ENCODE measurements around the gene RPS6KA2.

RPS6KA2 gene

DNA sequence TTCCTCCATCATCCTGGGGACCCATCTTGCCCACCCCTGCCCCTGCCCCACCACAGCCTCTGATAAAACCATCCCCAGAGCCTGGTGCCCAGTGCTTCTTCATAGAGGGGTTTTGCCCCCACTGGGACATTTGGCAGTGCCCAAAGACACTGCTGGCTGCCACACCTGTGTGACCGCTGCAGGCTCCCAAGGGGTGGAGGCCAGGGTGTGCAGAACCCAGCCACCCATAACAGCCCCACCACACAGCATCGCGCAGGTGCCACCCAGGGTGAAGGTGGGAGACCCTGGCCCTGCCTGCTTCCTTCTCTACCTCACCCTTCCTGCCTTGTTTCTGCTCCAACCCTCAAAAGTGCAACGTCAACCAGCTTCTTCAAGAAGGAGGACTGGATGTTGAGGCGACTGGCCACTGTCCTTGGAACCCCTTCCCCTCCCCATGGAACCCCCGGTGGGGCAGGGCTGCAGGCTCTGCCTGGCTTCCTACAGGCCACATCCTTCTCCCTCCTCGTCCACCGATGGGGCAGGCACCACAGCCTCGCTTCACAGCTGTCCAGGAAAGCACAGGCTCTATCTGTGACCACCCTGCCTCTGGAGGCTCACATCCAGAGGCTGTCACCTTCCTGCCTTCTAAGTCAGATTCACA lies 165.1 kb downstream of the RPS6KA2 start:
- DNase-seq = no peak

DNA sequence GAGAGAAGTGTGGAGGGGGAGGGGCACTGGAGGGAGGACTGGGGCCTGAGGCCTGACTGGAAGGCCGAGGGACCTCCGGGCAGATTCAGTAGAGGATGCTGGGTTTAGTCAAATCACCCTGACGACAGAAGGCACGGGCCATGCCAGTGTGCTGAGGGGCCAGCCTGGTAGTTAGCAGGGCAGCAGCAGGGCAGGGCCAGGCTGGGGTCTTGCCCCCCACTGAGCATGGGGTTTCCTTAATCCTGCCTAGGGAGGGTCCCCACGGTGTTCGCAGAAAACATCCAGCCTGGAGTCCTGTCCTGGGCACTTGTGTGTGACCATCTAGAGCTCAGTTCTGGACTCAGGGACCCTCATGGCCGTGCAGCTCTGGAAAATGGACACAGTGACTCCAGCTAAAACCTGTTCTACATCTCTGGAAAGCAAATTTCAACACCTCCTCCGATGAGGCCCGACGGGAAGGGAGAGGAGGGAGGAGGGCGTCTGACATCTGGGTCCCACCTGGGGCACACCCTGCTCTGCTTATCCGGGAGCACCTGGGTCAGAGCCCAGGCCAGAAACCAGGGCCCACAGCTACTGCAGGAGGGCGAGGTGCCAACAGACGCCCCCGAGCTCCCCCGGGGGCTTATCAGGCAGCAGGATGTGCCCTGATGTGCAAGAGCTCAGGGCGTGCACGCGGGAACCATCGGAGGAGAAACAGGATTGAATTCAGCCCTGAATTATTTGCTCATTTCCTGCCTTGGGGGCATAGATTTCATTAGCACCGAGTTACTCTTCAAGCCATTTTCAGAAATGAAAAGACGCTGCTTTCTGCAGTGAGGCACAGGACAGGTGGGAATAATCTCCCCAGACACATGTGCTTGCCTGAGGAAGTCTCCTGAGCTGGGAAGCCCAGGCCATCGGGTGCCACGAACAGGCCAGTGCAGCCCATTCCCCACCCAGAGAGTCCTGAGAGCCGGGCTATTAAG lies 166.3 kb downstream of the RPS6KA2 start:
- DNase-seq = no peak

DNA sequence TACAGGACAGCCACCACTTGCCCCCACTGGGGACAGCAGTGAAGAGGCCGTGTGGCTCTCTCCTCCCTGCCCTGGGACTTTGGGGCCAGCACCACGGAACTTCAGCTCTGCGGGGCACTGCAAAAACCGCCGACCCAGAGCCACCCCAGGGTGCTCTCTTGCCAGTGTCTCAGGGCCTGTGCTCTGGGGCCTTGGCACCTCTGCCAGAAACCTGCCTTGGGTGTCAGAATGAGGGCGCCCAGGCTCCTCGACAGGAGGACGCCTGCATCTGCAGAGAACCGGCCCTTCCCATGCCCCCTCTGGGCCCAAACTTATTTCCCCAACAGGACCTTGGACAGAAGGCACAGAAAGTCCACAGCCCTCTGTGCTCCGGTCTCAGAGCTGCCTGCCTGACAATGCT lies 167.1 kb downstream of the RPS6KA2 start:
- no peak for DNase-seq

DNA sequence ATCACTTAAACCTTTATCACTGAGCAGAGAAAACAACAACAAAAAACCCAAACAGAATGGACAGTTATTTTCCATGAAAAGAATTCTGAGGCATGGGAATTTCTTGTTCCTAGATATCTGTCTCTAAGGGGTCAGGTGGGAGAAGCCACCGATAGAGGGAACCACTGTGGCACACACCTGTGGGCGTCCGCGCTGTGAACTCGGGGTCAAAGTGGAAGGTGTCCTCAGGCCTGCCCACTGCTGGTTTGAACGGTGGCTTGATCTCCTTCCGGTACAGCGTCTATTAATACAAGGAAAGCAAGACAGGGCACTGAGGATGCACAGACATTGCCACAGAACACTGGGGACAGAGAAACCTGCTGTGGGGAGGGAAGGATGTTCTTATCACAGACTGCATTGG lies 167.8 kb downstream of the RPS6KA2 start:
- DNase-seq = no peak

DNA sequence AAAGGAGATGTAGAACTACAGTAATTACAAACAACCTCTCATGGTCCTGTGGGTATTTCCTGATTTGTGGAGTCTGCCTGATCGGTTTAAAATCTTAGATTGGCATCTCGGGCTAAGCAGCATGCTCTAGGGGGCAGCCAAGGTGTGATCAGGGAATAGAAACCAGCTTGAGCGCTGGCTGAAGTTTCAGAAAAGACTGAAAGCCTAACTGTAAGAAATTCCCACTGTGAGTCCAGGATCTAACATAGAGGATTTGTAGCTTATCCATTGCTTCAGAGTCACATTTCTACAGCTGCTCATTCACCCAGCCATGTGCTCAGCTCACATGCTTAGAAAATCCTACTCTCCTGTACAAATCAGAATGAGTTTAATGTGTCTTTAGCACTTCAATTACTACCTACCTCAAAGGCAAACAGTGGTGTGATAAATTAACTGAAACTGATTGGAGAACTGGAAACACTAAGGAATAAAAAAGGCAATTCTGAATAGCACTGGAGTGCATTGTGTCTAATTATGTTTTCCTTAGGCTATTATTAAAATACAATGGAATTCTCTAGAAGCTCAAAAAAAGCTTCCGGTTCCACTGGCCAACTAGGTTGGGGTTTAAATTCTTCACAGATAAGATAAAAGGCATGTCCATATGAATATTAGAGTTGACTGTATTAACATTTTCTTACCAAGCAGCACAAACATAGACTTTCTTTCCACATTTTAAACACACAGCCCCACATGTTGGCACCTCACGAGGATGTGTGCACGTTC lies 170.5 kb downstream of the RPS6KA2 start:
- DNase-seq = no peak

DNA sequence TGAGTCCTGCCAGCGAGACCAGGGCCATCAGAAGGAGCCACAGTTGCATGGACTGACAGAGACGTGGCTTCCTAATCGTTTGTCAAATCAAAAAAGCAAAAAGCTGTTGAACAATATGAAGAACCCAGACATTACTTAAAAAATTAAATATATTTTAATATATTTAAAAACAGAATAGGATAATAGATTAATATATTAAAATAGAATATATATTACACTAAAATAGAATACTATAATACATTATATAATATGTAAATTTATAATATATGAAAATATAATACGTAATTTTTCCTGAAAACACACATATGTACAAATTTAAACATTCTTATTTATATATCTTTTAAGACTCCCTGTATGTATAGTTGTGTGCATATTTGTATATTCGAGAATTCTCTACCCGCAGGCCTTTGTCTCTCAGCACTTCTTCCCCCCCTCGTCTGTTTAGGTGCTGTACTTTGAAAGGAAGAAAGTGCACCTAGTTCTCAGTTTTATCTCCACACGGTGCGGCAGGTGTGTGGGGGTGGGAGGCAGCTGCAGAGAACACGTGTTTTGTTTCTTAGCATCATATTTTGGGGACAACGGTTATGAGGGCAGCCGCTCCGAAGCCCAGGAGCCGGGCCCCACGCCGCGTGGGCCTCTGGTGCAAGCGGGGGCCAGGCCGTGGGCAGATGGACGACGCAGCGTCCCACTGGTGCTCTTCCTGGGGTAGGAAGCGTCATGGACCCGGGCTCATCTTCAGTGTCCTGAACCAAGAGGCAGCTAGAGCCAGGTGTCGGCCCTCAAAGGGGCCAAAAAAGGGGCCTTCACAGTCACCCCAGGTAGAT lies 172.1 kb downstream of the RPS6KA2 start:
- no peak for DNase-seq

DNA sequence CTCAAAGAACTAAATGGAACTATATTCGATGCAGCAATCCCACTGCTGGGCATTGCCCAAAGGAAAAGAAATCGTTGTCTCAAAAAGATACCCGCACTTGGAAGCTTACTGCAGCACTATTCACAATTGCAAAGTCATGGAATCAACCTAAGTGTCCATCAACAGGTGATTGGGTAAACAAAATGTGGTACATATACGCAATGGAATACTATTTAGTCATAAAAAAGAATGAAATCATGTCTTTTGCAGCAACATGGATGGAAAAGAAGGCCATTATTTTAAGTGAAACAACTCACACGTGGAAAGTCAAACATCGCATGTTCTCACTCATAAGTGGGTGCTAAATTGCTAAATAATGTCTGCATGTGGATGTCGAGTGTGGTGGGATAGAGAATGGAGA lies 173.4 kb downstream of the RPS6KA2 start:
- no peak for DNase-seq

DNA sequence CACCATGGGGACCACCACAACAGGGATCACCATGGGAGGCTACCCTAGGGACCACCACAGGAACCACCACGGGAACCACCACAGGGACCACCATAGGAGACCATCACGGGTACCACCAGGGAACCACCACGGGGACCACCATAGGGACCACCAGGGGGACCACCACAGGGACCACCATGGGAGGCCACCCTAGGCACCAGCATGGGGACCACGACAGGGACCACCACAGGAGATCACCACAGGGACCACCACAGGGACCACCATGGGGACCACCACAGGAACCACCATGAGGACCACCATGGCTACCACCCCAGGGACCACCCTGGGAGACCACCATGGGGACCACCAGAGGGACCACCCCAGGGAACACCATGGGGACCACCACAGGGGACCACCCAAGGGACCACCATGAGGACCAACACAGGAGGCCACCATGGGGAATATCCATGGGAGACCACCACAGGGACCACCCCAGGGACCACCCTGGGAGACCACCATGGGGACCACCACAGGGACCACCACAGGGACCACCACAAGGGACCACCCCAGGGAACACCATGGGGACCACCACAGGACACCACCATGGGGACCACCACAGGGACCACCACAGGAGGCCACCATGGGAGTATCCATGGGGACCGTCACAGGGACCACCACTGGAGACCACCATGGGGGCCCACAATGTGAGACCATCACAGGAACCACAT lies 176.7 kb downstream of the RPS6KA2 start:
- DNase-seq = no peak

DNA sequence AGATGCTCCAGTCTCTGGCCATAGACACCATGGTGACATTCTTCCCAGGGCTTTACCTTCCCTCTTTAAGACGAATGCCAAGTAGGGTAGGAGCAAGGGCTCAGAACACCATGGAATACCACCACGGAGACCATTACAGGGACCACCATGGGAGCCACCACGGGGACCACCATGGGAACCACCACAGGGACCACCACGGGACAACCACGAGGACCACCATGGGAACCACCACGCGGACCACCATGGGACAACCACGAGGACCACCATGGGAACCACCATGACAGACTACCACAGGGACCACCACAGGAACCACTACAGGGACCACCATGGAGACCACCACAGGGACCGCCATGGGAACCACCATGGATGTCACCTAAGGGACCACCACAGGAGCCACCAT lies 177.4 kb downstream of the RPS6KA2 start:
- no peak for DNase-seq

DNA sequence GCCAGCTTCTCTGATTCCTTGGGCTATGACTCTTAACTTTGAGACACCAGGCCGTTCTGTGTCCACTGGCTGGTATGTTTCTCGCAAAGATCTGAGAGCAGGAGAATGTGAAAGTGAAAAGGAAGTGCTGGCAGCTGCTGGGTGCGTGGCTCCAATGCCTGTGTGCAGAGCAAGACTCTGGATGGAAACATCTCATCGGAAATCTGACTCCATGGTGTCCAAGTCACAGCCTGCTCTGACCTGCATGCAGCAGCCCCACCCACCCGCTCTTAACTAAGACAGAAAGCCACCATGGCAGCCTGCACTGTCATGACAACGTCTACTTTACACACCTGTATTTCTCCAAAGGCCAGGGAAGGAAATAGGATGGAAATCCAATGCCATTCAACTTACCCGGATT lies 178.0 kb downstream of the RPS6KA2 start:
- DNase-seq = no peak

DNA sequence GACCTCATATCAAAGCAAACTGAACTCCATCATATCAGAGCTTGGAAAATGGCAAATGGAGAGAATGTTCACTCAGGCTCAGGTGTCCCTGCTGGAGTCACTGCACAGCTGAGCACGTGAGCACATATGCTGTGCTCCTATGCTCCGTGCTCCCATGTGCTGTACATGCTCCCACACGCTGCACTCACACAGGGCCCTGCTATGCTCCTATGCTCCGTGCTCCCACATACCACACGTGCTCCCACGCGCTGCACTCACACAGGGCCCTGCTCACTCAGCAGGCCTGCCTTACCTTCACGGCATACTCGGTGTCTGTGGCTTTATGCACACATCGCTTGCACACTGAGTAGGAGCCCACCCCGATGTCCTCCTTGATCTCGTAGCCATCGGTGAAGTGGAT lies 178.6 kb downstream of the RPS6KA2 start:
- DNase-seq = no peak

DNA sequence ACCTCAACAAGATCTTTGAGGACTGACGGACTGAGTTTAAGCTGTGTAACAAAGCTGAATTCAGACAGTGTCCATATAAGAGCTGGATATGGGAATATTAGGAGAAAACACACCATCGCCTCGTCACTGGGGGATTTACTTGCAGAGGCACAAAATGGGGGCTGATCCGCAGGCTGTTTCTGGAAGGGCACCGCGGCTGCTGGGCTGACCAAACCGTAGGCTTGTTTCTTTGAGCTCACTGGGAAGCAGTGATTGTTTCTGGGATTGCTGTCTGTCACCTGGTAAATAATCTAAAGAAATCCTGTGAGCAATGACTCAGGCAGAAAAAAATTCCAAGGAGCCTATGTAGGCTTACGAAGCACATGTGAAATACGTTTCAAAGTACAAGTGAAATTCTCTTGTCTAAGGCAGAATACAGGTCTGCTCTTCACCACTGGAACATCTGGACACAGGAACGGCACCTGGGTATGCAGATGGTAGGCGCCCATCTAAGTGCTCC lies 180.4 kb downstream of the RPS6KA2 start:
- DNase-seq = no peak

DNA sequence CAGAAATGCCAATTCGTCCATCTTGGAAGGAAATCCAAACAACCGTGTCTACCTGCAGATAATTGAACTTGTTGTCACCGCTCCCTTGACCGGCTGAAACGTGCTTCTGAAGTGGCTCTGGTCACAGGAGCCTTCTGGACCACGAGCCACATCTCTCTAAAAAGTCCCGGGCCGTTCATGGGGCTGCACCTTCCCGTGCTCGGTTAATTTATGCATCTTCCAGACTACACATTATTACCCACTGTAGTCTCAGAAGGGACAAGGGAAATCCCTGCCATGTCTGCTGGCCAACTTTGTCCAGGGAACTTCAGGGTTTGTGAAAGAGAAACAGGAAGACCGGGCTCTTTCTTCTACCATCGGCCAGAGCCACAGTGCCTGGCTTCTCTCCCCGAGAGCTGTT lies 180.9 kb downstream of the RPS6KA2 start:
- no peak for DNase-seq

DNA sequence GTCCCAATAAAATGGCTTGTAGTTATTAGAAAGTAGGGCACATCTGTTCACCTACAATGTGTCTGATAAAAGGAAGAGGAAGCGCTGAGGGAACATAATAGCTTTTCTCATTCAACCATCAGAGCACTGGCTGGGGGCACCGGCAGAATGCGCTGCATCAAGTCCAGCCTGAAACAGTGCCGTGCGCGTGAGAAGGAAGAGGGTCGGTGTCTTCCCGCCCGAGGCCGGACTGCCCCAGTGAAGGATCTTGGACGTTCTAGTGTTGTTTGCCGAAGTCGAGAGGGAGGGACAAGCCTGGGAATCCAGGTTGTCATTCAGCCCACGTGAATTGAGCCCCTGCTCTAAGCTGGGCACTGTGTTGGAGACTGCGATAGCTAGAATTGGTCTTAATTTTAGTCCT lies 182.6 kb downstream of the RPS6KA2 start:
- DNase-seq = no peak

DNA sequence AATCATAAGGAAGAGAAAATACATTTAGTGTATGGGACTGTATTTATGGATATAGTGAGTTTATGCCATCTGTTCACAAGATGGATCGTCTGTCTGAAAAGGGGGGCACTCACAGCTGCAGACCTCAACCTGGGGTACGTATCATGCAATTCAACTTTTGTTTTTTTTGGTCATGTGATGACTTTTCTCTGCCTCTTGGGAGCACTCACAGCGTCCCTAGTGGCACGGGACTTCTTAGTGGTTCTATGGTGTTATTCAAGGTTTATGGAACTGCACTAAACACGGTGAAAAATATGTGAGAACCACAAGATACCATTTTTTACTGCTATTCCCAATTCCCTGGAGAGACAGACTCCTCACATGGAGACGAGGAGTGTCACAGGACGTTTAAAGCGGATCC lies 183.9 kb downstream of the RPS6KA2 start:
- DNase-seq = no peak

DNA sequence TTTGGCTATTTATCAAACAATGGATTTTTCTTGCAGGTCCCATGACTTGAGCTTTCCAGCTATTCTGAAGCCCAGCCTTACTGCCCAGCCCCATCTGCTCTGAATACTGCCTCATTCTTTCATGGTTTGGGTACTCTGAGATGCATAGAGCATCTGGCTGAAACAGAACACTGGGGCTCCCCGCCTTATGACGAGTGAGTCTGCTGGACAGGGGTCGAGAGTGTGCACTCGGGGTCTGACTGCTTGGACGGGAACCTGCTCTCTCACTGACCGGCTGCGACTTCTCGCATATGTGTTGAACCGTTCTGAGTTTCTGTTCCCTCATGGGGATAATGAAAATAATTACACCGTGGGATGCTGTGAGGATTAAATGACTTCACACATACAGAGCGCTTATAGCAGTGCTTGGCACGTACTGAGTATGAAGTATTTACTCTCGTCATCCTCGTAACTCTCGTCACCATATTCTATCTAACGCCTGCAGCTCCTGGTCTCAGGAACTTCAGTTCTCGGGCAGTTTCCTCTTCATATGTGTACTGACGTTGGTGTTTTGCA lies 184.8 kb downstream of the RPS6KA2 start:
- no peak for DNase-seq

DNA sequence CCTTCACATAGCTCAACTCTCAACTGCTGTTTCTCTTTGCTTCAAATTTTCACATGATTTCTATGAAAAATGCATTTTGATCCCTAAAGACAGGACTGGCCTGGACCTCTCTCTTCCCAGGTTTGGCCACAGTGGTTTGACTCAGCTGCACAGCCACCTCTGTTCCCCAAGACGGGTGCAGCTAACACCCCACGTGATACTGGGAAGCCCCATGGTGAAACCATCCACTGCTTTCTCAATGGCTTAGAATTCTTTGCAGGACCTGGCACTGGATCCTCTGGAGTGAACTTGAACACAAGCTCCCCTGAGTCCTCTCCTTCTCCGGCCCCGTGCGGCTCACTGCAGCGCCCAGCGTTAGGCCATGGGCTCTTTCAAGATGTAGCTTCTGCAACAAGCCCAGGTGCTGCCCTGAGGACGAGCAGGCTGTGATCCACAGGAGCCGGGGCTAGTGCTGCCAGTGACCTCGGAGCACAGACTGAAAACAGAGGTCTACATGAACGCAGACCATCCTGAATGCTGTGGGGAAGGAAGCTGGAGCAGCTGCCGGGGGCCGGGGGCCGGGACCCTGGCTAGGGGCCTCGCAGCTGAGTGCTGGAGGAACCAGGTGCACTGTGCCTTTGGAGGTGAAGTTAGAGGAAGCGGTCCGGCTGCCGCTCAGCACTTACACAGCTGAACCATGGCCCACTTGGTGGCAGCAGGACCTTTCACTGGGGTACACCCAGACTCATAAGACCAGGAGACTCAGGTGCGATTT lies 185.5 kb downstream of the RPS6KA2 start:
- no peak for DNase-seq

DNA sequence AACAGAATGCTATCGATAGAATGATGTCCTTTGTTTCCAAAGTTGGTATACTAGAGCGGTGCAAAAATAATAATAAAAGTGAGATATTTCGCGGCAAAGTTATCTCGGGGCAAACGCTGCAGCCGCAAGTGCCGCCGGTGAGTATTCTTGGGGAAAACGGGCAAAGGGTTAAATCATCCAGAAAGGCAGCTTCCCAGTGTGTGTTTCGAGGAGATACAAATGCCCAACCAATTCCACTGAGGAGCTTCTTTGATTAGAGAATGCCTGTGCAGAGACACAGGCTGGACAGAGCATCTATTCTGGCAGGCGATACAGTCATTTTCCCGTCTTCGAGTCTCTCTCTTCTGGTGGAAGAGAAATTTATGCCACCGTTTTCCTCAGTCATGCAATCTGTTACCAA lies 186.3 kb downstream of the RPS6KA2 start:
- no peak for DNase-seq

DNA sequence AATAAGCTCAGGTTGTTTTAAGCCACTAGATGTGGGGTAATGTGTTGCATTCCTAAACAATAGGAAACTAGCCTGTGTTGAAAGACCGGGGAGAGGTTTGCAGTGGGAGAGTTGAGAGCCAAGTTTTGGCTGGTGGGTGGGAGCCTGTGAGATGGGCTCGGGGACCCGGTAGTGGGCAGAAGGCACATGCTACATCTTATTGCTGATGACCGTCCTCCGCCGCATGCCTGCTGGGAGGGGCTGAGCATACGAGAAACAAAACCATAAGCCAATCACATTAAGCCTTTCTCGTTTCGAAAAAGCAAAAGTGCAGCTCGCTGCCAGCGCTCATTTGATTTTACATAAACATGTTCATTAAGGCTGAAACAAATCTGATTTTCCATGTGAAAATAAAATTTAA lies 186.9 kb downstream of the RPS6KA2 start:
- no peak for DNase-seq

DNA sequence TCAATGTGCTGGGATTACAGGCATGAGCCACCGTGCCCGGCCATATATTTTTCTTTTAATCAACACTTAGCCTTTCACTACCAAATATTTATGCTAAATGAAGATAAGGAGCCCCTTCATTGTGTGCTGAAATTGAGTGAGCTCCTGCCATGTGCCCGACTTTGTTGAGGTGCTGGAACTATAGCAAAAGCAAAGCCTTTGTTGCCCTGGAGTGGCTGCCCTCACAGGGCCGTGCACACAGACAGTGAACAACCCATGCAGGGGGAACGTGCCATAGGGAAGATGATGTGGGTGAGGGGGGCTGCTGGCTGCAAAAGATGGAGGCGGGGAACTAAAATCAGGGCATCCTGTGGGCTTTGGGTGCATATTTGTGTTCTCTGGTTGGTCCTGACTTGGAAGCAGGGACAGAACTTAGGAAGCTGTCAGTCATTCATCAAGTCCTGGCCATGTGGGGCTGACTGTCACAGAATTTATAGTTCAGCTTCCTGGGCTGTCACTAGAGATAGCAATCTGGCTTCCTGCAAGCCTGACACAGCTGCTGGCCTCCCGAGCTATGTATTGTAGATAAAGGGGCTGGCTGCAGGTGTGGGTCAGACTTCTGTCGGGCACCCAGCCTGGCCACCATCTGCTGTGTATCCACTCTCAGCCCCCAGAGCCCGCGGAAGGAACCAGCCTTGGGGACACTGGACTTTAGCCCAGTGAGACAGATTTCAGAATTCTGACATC lies 187.5 kb downstream of the RPS6KA2 start:
- DNase-seq = no peak

Data from activated CD4-positive, CD25-positive, alpha-beta regulatory T cell (primary cell).